Right lobe of liver (tissue), 6 donors: Measurements from ENCODE around the gene RPP38. TPM values are rescaled to one million over a fixed set of nuclear protein-coding genes. Genes with fewer than 3 reads are reported as not detected.

ENCODE experiments used
- ATAC-seq, 4 donors: fragments of 200-7000 bp; cut with Tn5 transposase; one replicate each; pipeline ENCODE4 v1.9.1; 2020; ENCODE audit warnings: mild to moderate bottlenecking in 4 of 4, moderate library complexity in 4 of 4
- DNase-seq, 3 donors: peaks; one replicate each; pipeline ENCODE4 v3.0.0-alpha.2; 2020
- H3K27ac ChIP-seq, 3 donors: fragments of 200-600 bp; one replicate each; pipeline ENCODE4 v1.8.0; 2022
- H3K27me3 ChIP-seq, 2 donors: fragments of 200-600 bp; one replicate each; pipeline ENCODE4 v1.8.0; 2022
- H3K36me3 ChIP-seq, 4 donors: fragments of 200-600 bp; sonication (generic) in 1 of 4; one replicate each; pipeline versions ENCODE4 v1.5.1 to v1.8.0; 2017 to 2022; ENCODE audit warnings: control low read depth in 1 of 4
- H3K4me1 ChIP-seq, 4 donors: fragments of 200-600 bp; sonication (generic) in 1 of 4; one replicate each; pipeline versions ENCODE4 v1.5.1 to v1.8.0; 2017 to 2022; ENCODE audit warnings: control low read depth in 1 of 4
- H3K4me3 ChIP-seq, 3 donors: fragments of 200-600 bp; one replicate each; pipeline ENCODE4 v1.8.0; 2022
- H3K9me3 ChIP-seq, 4 donors: fragments of 200-600 bp; sonication (generic) in 1 of 4; one replicate each; pipeline versions ENCODE4 v1.5.1 to v1.8.0; 2017 to 2022; ENCODE audit warnings: control low read depth in 1 of 4
- POLR2A ChIP-seq: fragments of 450-650 bp; IDR thresholded peaks from one replicate; pipeline ENCODE4 v1.6.1; 2017; ENCODE audit warnings: antibody characterized with exemption, mild to moderate bottlenecking
- WGBS: methylation state at CpG from one replicate; pipeline ENCODE4 v1.1.6; 2018; ENCODE audit warnings: low coverage, low lambda C conversion rate; ENCODE audit not compliant: insufficient coverage; ENCODE audit errors: missing lambda C conversion rate; 5-methylcytosine and 5-hydroxymethylcytosine counted together
- intact Hi-C, 2 donors: fragments of 100-400 bp; cut with DNase I; formaldehyde crosslinking; loops; one replicate each; pipeline versions ENCODE4 v1.11.2 to v1.14.1; 2022
- total RNA-seq, 6 experiments: library from RNA; depleted of rRNA in 2 of 6; stranded (reverse); fragments of >200 nt in 2 of 6; fragmentation: NEBNext Ultra II Directional in 3 of 6; extraction: Animal tissue kit (Norgen Biotek cat#: 25700) in 3 of 6; gene quantifications; one replicate each; pipeline versions ENCODE4 v1.1.0 to v1.2.4, GENCODE V29; 2016 to 2023
- TF ChIP-seq, protein P1 (sequence below), 4 donors: fragments of 200-600 bp in 3 of 4; fragments of 450-650 bp in 1 of 4; IDR thresholded peaks; one replicate each; pipeline versions ENCODE4 v1.5.1 to v1.8.0; 2016 to 2022; ENCODE audit warnings: antibody characterized with exemption in 4 of 4, mild to moderate bottlenecking in 2 of 4
- donor health status: DM: no; HTN: yes; CAD: no.
- donor health status: DM: no; HTN: no; CAD: no.
- donor health status: DM: no; HTN: no; CAD: no.
- donor health status: DM: no; HTN: yes; CAD: no.
- donor health status: DM: no; HTN: yes; CAD: no.

RPP38 gene
- total RNA-seq, 6 experiments from 2014 or later = 5.4 to 9.4 (median 6.9) TPM

DNA sequence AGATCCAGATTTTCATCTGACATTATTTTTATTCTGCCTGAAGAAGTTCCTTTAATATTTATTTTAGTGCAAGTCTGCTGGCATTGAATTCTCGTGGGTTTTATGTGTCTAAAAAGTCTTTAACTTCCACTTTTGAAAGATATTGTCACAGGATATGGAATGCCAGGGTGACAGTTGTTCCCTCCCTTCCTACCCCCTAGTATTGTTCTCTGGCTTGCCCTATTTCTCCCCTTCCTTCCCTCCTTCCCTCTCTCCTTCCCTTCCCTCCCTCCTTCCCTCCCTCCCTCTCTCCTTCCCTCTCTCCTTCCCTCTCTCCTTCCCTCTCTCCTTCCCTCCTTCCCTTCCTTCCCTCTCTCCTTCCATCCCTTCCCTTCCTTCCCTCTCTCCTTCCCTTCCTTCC, 38.5 kb upstream of the RPP38 start:
- H3K27me3 ChIP-seq = no peaks in the 10 kb centered on the region
- TF ChIP-seq POLR2A = no peak
- TF ChIP-seq, protein P1, sequence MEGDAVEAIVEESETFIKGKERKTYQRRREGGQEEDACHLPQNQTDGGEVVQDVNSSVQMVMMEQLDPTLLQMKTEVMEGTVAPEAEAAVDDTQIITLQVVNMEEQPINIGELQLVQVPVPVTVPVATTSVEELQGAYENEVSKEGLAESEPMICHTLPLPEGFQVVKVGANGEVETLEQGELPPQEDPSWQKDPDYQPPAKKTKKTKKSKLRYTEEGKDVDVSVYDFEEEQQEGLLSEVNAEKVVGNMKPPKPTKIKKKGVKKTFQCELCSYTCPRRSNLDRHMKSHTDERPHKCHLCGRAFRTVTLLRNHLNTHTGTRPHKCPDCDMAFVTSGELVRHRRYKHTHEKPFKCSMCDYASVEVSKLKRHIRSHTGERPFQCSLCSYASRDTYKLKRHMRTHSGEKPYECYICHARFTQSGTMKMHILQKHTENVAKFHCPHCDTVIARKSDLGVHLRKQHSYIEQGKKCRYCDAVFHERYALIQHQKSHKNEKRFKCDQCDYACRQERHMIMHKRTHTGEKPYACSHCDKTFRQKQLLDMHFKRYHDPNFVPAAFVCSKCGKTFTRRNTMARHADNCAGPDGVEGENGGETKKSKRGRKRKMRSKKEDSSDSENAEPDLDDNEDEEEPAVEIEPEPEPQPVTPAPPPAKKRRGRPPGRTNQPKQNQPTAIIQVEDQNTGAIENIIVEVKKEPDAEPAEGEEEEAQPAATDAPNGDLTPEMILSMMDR (IDR thresholded peaks at IDR 0.05) = no peak

DNA sequence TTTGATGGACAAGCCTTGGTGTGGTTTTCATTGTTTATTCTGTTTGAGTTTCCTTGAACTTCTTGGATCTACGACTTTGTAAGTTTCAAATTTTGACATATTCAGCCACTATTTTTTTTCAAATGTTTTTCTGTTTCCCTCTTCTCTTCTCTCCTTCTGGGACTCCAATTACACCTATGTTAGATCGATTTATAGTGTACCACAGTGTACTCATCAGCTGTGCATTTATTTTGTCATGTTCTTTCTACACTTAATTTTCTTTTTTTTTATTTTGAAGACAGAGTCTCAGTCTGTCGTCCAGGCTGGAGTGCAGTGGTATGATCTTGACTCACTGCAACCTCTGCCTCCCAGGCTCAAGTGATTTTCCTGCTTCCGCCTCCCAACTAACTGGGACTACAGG, 37.2 kb upstream of the RPP38 start:
- Histone ChIP-seq H3K4me1 (no peaks in the 10 kb centered on the region), H3K27me3 (no peaks in the 10 kb centered on the region), H3K4me3 (no peak overlapping the region), H3K27ac (no peak overlapping the region), H3K9me3 (no peaks in the 10 kb centered on the region), H3K36me3 (no peaks in the 10 kb centered on the region)
- 51% methylated on average over 3 of the region's 4 CpGs for WGBS
- intact Hi-C loops = no loop called here
- DNase-seq = no peak
- no peak for TF ChIP-seq POLR2A
- TF ChIP-seq, protein P1 (IDR thresholded peaks at IDR 0.05) = no peak
- no peak for ATAC-seq

More for the DNA sequence above, 38.5 kb upstream of the RPP38 start:
- WGBS = 37% methylated on average over 1 of the region's 1 CpG
- DNase-seq (no peak), ATAC-seq (no peak)
- H3K36me3 ChIP-seq = no peaks in the 10 kb centered on the region
- no peak overlapping the region for H3K27ac ChIP-seq
- intact Hi-C loops = no loop called here
- no peak overlapping the region for H3K4me3 ChIP-seq
- H3K9me3 ChIP-seq = no peaks in the 10 kb centered on the region
- H3K4me1 ChIP-seq = no peaks in the 10 kb centered on the region

DNA sequence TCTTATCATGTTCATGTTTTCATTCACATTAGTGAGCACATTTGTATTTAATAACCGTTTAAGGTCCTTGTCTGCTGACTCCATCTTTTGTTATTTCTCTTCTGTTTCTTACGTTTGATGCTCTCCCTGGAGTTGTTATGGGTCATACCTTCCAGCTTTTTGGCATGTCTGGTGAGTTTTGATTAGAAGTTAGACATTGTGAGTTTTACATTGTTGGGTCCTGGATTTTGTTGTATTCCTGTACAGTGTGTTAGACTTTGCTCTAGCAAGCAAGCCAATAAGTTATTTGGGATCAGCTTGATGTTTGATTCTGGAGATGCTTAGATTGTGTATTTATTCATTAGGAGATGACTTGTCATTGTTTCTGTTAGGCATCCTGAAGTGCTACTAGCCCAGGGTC, 36.5 kb upstream of the RPP38 start:
- no peaks in the 10 kb centered on the region for H3K9me3 ChIP-seq
- no peaks in the 10 kb centered on the region for H3K36me3 ChIP-seq
- H3K27ac ChIP-seq = no peak overlapping the region
- 53% methylated on average over 2 of the region's 2 CpGs for WGBS
- H3K4me1 ChIP-seq = no peaks in the 10 kb centered on the region
- no peak for ATAC-seq
- intact Hi-C loops = no loop called here
- no peak overlapping the region for H3K4me3 ChIP-seq
- no peak for TF ChIP-seq POLR2A
- TF ChIP-seq, protein P1 (IDR thresholded peaks at IDR 0.05) = no peak
- no peaks in the 10 kb centered on the region for H3K27me3 ChIP-seq
- DNase-seq = no peak

DNA sequence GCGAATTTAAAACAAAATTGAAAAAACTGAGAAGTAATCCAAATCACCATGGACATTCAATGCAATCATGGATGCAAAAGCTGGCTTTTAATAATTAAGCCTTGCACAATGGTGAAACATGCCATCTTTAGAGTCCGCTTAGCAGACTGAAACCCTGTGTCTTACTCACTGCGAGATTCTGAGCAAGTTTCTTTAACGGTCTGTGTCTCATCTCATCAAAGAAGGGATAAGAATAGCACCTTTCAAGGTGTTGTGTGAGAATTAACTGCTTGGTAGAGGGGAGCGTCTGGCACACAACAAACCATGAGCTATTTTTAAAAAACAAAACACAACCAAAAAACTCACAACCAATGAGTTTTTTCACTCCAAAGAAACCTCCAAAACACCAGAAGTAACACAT, 30.0 kb upstream of the RPP38 start:
- WGBS = 75% methylated on average over 5 of the region's 5 CpGs
- TF ChIP-seq POLR2A = no peak
- TF ChIP-seq, protein P1 (IDR thresholded peaks at IDR 0.05) = no peak
- no peak for ATAC-seq
- intact Hi-C loops = no loop called here
- H3K27ac ChIP-seq = no peak overlapping the region
- no peaks in the 10 kb centered on the region for H3K36me3 ChIP-seq
- no peaks in the 10 kb centered on the region for H3K4me1 ChIP-seq
- no peak overlapping the region for H3K4me3 ChIP-seq
- H3K27me3 ChIP-seq = no peaks in the 10 kb centered on the region
- DNase-seq = no peak
- H3K9me3 ChIP-seq = no peaks in the 10 kb centered on the region

DNA sequence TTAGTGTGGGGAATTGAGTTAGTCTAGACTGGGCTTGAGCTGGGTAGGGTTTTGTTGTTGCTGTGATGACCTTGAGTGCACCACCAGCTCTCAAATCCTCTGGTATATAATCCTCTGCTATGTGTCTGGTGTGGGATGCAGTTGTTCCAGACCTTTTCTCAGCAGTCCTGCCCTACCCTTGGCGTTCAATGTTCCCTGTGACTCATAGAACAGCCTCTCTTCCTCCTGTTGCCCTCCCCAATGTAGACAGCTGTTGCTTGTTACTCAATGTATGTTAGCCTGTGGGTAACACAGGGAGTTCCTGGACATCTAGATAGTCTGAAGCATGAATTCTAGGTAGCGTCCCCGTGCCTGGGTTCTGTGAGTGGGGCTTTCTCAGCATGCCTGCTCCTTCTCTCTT, 28.4 kb upstream of the RPP38 start:
- H3K4me1 ChIP-seq = no peaks in the 10 kb centered on the region
- TF ChIP-seq, protein P1 (IDR thresholded peaks at IDR 0.05) = no peak
- no peak for TF ChIP-seq POLR2A
- no peak overlapping the region for H3K27ac ChIP-seq
- H3K9me3 ChIP-seq = no peaks in the 10 kb centered on the region
- DNase-seq = no peak
- H3K4me3 ChIP-seq = no peak overlapping the region
- 95% methylated on average over 2 of the region's 3 CpGs for WGBS
- intact Hi-C loops = no loop called here
- no peaks in the 10 kb centered on the region for H3K27me3 ChIP-seq
- ATAC-seq = no peak
- H3K36me3 ChIP-seq = no peaks in the 10 kb centered on the region
